Activated CD8-positive, alpha-beta memory T cell treated with anti-CD3 and anti-CD28 coated beads, Interleukin-2, amount 10 ng/mL, durations not matched to agents 7 days and 5 days (primary cell): ENCODE results near the gene U2AF1L4. TPM values are rescaled to one million over a fixed set of nuclear protein-coding genes. Genes with fewer than 3 reads are reported as not detected.

ENCODE experiments used
- ATAC-seq: fragments of 150-1000 bp; cut with Tn5 transposase; one replicate; pipeline ENCODE4 v1.10.0; 2021; ENCODE audit warnings: moderate library complexity
- CTCF ChIA-PET: fragments of 350-600 bp; sonication (Branson Sonifier 250); formaldehyde crosslinking; loops from one replicate; lab custom pipeline; 2021; ENCODE audit warnings: antibody characterized with exemption; lab: Charles Lee
- DNase-seq: peaks from one replicate; pipeline ENCODE4 v3.0.0-alpha.2; 2020
- H3K27ac Mint-ChIP-seq: one replicate; pipeline ENCODE4 v1.8.0; 2021; ENCODE audit warnings: mild to moderate bottlenecking, mixed read lengths
- H3K27me3 Mint-ChIP-seq: one replicate; pipeline ENCODE4 v1.8.0; 2021; ENCODE audit warnings: mixed read lengths
- H3K36me3 Mint-ChIP-seq: one replicate; pipeline ENCODE4 v1.8.0; 2021; ENCODE audit warnings: mild to moderate bottlenecking, mixed read lengths
- H3K4me1 Mint-ChIP-seq: one replicate; pipeline ENCODE4 v1.8.0; 2021; ENCODE audit warnings: mixed read lengths
- H3K4me3 Mint-ChIP-seq: one replicate; pipeline ENCODE4 v1.8.0; 2021; ENCODE audit warnings: mild to moderate bottlenecking, moderate library complexity, mixed read lengths
- H3K9me3 Mint-ChIP-seq: one replicate; pipeline ENCODE4 v1.8.0; 2022; ENCODE audit warnings: low read depth, mixed read lengths
- total RNA-seq, 2 experiments: library from RNA; stranded (reverse); gene quantifications; one replicate each; pipeline ENCODE4 v1.2.3, GENCODE V29; 2021

Gene U2AF1L4
- total RNA-seq, 2 experiments from 2014 or later = 25.1 to 35.6 TPM

DNA sequence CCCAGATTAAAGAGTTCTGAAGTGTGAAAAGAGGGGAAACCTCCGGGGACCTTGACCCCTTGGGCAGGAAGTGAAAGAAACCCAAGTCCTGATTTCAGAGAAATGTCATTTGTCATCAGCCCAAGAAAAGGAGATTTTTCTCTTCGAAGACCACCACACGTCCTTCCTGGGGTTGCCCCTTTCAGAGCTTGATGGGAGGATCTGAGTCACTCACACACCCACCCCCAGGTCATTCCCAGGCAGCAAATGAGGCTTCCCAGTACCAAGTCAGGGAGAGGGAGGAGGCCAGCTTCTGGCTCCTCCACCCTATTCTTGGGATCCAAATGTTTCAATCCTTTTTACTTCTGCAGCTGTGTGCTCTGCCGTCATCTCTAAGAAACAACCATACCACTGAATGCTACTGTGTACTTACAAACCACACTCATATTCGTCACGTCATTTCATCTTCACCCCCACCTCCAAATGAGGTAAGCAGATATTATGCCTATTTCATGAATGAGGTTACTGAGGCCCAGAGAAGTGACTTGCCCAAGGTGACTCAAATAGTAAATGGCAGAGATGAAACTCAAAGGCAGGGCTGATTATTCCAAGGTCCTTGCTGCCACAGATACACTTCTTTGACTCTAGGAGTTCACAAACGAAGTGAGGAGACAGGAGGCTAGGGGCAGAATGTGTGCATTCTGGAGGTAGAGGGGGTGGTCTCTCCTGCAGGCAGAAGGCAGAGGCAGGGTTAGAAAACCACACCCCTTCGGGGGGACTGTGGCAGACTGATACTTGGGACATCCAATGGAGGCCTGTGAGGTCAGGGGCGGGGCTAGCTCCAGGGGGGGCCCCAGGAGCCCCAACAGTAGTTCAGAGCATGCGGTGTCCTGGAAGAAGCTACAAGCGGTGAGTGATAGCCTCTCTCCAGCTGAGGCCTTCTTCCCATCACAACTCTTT lies 32.4 kb downstream of the U2AF1L4 start:
- no peaks in the 10 kb centered on the region for H3K27me3 Mint-ChIP-seq
- peak overlapping the region; percentile 89 for H3K4me3 Mint-ChIP-seq
- H3K36me3 Mint-ChIP-seq = peaks cover 32% of the 10 kb centered on the region
- H3K9me3 Mint-ChIP-seq = no peaks in the 10 kb centered on the region
- peaks cover 56% of the 10 kb centered on the region for H3K4me1 Mint-ChIP-seq
- peak; percentile 95 for DNase-seq
- ATAC-seq = peak; percentile 33
- H3K27ac Mint-ChIP-seq = peak overlapping the region; percentile 99
- CTCF ChIA-PET = interaction anchor here (0.9 to 6.6 kb wide), 7 partner anchors 15 to 65 kb away, joined by 3 to 254 read pairs (median 4); partner anchors contain the start of genes COX6B1, LIN37 and PSENEN

DNA sequence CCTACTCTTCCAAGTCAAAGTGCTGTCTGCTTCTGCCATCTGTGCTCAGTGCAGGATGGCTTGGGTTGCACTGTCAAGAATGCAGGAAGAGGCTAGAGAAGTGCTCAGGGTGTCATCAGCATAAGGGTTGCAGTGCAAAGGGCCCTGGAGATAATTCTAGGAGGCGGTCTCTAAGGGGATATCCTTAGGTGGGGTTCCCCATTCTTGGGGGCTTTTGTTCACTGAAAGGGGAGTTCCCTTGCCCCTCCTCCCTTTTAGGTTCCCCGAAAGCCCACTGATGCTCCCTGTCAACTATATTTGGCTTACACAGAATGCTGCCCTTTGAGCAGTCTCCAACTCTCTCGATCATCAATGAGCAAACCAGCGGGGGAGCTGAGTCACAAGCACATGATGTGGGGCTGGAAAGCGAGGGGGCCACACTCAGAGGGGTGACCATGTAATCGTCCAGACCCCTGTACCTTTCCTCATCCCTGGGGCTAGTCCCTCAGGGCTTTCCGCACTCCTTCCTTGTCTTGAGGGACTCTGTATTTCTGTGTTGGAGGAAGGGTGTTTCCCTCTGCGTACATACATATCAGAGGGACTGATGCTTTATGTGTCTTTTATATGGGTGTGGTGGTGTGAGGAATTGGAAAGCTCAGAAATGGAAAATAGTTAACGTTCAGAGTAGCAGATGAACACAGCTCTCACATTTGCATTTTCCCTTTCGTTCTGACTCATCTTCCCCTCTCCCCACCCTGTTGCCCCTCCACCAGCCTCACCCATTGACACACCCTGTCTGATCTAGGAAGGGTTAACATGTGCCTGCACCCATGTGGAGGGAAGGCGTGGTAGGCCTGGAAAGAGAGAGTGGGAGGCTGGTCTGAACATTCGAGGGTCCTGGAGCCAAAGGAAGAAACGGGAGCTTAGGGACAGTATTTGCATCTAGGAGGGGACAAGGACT lies 34.2 kb downstream of the U2AF1L4 start:
- DNase-seq = peak; percentile 87

DNA sequence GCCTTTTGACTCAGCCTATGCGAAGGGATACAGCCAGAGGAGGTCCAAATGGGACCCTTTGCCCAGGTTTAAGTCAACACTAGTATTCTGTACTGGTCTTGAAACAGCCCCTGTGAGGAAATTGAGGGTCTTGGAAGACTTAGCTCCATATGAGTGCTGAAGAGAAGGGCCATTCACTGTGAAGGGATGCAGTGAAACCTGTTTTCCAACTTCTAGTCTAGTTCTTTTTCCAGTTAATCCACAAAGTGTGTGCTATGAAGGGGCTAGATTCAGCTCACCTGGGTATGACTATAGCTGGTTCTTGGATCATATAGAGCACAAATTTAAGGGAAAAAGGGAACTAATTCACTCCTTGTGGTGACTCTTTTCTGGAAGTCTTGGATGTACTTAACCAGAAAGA lies 36.8 kb downstream of the U2AF1L4 start:
- Mint-ChIP-seq H3K4me1 (peaks cover 40% of the 10 kb centered on the region), H3K4me3 (no peak overlapping the region), H3K27me3 (no peaks in the 10 kb centered on the region), H3K9me3 (no peaks in the 10 kb centered on the region), H3K27ac (peak overlapping the region; percentile 37), H3K36me3 (peaks cover 1% of the 10 kb centered on the region)
- DNase-seq (no peak), ATAC-seq (no peak)
- CTCF ChIA-PET = interaction anchor here (1.3 to 1.6 kb wide), 2 partner anchors 11 to 14 kb away, joined by 6 to 8 read pairs; no protein-coding TSS in a partner anchor

More for the DNA sequence above, 34.2 kb downstream of the U2AF1L4 start:
- Mint-ChIP-seq H3K4me1 (peaks cover 51% of the 10 kb centered on the region), H3K4me3 (peak overlapping the region; percentile 60), H3K9me3 (no peaks in the 10 kb centered on the region), H3K27me3 (no peaks in the 10 kb centered on the region), H3K27ac (peak overlapping the region; percentile 99), H3K36me3 (peaks cover 25% of the 10 kb centered on the region)
- ATAC-seq = peak; percentile 50
- CTCF ChIA-PET = interaction anchor here (0.8 to 6.6 kb wide), 7 partner anchors 13 to 220 kb away, joined by 3 to 254 read pairs (median 4); partner anchors contain the start of gene LIN37

DNA sequence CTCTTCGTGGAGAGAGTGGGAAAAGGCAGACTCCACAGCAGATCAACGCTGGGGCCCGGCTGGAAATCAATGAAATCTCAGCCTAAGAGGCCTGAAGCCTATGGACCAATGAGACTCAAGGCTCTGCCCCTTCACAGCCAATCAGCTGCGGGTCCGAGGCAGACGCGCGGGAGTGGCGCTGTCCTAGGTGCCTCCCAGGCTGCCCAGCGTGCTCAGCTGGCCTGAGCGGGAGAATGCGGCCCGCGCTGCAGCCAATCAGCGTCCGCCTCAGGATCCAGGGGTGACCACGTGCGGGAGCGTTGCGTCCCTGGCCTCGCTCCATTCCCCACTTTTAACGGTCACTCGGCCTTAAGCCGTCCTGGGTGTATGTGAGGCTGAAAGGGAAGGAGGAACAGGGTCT lies 41.0 kb downstream of the U2AF1L4 start, which contains the start of gene ZBTB32:
ZBTB32 (plus strand) TSS at position 341 of the 400 bp plus-strand sequence. CDS start 10,069 bp downstream, outside the sequence.
- Mint-ChIP-seq H3K4me3 (no peak within 1 kb of the TSS), H3K36me3 (peaks cover 1% of the 10 kb centered on the region), H3K9me3 (no peaks in the 10 kb centered on the region), H3K27me3 (no peaks in the 10 kb centered on the region), H3K27ac (no peak within 1 kb of the TSS), H3K4me1 (peaks cover 21% of the 10 kb centered on the region)
- CTCF ChIA-PET = interaction anchor here (2.5 to 12.3 kb wide), 3 partner anchors 9 to 44 kb away, joined by 9 to 254 read pairs (median 9); partner anchors contain the start of gene LIN37
- DNase-seq (no peak), ATAC-seq (no peak)

DNA sequence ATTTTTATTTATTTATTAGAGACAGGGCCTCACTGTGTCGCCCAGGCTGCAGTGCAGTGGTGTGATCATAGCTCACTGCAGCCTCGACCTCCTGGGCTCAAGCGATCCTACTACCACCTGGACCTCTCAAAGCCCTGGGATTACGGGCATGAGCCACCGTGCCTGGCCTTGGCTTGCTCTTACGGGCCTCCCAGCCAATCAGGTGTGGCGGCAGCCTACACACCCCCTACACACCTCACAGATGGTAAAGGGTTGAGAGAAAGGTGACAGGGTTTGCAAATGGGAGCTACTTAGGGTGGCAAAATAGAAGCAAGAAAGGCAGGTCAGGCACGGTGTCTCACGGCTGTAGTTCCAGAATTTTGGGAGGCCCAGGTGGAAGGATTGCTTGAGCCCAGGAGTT lies 41.9 kb downstream of the U2AF1L4 start:
- ATAC-seq = no peak
- no peak for DNase-seq
- H3K4me1 Mint-ChIP-seq = peaks cover 16% of the 10 kb centered on the region
- no peak overlapping the region for H3K4me3 Mint-ChIP-seq
- H3K27me3 Mint-ChIP-seq = no peaks in the 10 kb centered on the region
- H3K36me3 Mint-ChIP-seq = peaks cover 1% of the 10 kb centered on the region
- H3K9me3 Mint-ChIP-seq = no peaks in the 10 kb centered on the region
- CTCF ChIA-PET = interaction anchor here (1.0 to 12.3 kb wide), 6 partner anchors 9 to 228 kb away, joined by 5 to 254 read pairs (median 10); partner anchors contain the start of gene LIN37
- no peak overlapping the region for H3K27ac Mint-ChIP-seq

DNA sequence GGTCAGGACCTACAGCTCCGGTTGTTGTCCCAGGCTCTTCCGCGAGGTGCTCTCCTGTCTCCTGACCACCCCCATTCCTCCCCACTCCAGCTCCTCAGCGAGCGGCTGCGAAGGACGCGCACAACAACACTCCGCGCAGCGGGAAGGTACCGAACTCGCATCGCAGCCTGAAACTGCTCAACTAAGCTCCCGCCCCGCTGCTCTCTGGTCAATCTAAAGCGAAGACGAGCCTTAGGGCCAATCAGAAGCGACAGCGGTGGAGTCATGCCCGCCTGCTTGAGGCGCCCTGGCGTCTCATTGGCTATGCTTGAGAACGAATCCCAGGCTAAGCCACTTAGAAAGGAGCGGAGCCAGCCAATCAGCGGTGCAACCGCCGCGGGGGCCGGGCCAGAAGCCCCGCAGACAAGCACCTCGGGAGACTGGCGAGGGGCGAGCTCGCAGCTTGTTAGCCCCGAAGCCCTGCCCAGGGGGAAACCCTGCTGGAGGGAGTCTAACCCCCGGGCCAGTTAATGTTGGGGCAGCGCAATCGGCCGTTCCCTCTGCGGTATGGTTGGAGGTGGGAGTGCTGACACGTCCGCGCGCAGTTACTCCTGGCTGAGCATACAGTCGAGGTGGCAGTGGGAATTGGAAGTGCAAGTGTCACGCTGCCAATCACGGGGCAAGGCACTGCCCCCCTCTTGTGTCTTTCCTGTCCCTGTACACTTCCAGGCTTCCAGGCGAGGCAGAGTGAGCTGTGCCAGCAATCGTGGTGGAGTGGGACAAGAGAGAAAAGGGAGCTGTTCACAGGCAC lies 42.8 kb downstream of the U2AF1L4 start:
- CTCF ChIA-PET = interaction anchor here (0.8 to 12.3 kb wide), 9 partner anchors 8 to 229 kb away, joined by 3 to 254 read pairs (median 7); partner anchors contain the start of genes IGFLR1 and LIN37
- Mint-ChIP-seq H3K4me3 (peak overlapping the region; percentile 97), H3K27me3 (no peaks in the 10 kb centered on the region), H3K9me3 (no peaks in the 10 kb centered on the region), H3K4me1 (peaks cover 13% of the 10 kb centered on the region), H3K36me3 (peaks cover 1% of the 10 kb centered on the region), H3K27ac (peak overlapping the region; percentile 98)
- peak; percentile 98 for DNase-seq
- peak; percentile 100 for ATAC-seq

DNA sequence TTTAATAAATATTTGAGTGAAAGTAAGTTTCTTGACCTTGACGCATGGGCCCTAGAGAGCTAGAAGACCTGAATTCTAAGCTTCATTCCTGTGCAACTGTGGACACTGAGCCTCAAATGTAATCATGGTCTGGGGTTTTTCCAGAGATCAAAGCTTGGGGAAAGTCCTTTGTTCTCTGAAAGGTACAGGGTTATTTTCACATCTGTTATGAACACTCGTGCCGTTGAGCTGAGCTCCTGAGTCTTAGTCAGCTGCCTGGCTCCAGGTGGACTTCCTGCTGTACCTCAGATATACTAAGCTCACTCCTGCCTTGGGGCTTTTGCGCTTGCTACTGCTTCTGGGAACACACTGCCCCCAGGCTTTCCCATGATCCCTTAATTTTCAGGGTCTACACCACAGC lies 48.4 kb downstream of the U2AF1L4 start:
- DNase-seq = no peak
- peaks cover 17% of the 10 kb centered on the region for H3K4me1 Mint-ChIP-seq
- no peak overlapping the region for H3K4me3 Mint-ChIP-seq
- CTCF ChIA-PET = interaction anchor here (1.1 to 12.3 kb wide), 3 partner anchors 17 to 207 kb away, joined by 3 to 254 read pairs (median 12); no protein-coding TSS in a partner anchor
- no peaks in the 10 kb centered on the region for H3K9me3 Mint-ChIP-seq
- no peak for ATAC-seq
- H3K36me3 Mint-ChIP-seq = no peaks in the 10 kb centered on the region
- H3K27me3 Mint-ChIP-seq = no peaks in the 10 kb centered on the region
- no peak overlapping the region for H3K27ac Mint-ChIP-seq

DNA sequence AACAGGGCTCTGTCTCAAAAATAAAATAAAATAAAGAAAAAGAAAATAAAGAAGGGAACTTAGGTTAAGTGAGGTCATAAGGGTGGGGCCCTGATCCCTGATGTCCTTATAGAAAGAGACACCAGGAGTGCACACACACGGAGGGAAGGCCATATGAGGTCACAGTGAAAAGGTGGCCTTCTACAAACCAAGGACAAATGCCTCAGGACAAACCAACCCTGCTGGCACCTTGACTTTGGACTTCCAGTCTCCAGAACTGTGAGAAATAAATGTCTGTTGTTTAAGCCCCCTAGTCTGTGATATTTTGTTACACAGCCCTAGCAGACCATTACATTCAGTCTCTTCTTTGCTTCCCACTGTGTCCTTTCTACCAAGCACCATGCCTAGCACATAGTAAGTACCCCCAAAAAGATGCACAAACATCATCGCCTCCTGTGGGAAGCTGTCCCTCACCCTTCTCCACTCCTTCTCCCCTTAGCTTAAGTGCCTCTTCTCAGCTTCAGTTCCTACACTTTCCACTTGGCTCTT lies 49.3 kb downstream of the U2AF1L4 start:
- Mint-ChIP-seq H3K9me3 (no peaks in the 10 kb centered on the region), H3K4me3 (no peak overlapping the region), H3K27me3 (no peaks in the 10 kb centered on the region), H3K4me1 (peaks cover 17% of the 10 kb centered on the region), H3K36me3 (no peaks in the 10 kb centered on the region), H3K27ac (no peak overlapping the region)
- no peak for DNase-seq
- CTCF ChIA-PET = interaction anchor here (2.0 to 12.3 kb wide), 2 partner anchors 10 to 17 kb away, joined by 9 to 254 read pairs; partner anchors contain the start of gene ZBTB32
- no peak for ATAC-seq

DNA sequence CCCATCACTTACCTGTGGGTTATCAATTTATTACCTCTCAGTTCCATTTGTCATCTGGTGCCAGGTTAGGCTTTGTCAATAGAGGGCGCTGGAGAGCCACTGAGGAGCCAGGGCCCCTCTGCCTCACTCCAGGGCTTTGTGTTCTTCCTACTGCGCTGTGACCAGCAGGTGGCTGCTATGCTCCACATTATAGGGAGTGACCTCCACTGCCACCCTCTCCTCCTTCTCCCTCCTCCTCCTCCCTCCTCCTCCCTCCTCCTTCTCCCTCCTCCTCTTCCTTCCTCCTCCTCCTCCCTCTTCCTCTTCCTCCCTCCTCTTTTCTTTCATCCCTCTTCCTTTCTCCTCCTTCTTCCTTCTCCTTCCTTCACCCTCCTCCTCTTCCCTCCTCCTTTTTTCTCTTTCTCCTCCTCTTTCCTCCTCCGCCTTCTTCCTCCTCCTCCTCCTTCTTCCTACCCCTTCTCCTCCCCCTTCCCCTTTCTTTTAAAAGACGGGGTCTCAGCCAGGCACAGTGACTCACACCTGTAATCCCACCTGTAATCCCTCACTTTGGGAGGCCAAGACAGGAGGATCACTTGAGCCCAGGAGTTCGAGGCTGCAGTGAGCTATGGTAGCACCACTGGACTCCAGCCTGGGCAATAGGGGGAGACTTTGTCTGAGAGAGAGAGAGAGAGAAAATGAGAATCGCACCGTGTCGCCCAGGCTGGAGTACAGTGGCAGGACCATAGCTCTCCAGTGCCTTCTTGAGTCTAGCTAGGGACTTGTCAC lies 51.2 kb downstream of the U2AF1L4 start:
- ATAC-seq (peak; percentile 100), DNase-seq (peak; percentile 96)
- peak overlapping the region; percentile 61 for H3K27ac Mint-ChIP-seq
- H3K27me3 Mint-ChIP-seq = peaks cover 4% of the 10 kb centered on the region
- CTCF ChIA-PET = interaction anchor here (0.6 to 12.3 kb wide), 22 partner anchors 9 to 1742 kb away, joined by 3 to 254 read pairs (median 4); partner anchors contain the start of genes KMT2B, PSENEN, U2AF1L4 and ZBTB32
- no peaks in the 10 kb centered on the region for H3K36me3 Mint-ChIP-seq
- H3K4me1 Mint-ChIP-seq = peaks cover 13% of the 10 kb centered on the region
- no peak overlapping the region for H3K4me3 Mint-ChIP-seq
- H3K9me3 Mint-ChIP-seq = no peaks in the 10 kb centered on the region

DNA sequence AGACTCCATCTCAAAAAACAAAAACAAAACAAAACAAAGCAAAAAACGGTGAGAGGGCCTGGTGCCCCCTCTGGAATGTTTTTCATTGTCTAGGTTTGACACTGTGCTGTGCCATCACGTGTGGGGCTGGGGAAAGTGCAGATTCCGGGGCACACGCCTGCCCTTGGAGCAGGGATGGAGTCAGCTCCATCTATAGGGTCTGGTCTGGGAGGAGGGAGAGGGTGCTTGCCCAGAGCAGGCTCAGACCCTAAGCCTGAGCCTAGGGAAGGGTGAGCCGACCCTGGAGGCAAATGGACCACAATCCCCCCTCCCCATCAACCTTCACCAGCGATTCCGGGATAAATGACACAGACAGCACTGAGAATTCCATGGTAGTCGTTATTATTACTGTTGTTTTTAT lies 51.8 kb downstream of the U2AF1L4 start:
- ATAC-seq = peak; percentile 8
- no peak overlapping the region for H3K27ac Mint-ChIP-seq

More for the DNA sequence above, 51.8 kb downstream of the U2AF1L4 start:
- Mint-ChIP-seq H3K4me3 (no peak overlapping the region), H3K36me3 (no peaks in the 10 kb centered on the region), H3K27me3 (peaks cover 4% of the 10 kb centered on the region), H3K4me1 (peaks cover 13% of the 10 kb centered on the region), H3K9me3 (no peaks in the 10 kb centered on the region)
- no peak for DNase-seq
- CTCF ChIA-PET = interaction anchor here (0.7 to 12.3 kb wide), 12 partner anchors 9 to 238 kb away, joined by 3 to 254 read pairs (median 6); partner anchors contain the start of genes LIN37, PSENEN and U2AF1L4
